SKM-1 treated with dmso at 0.1 percent for 144 hours (cell line): ENCODE results near the gene FTH1.

Experiments
- DNase-seq: peaks from one replicate; lab custom pipeline; 2025; ENCODE audit not compliant: unreplicated experiment; lab: John Stamatoyannopoulos, UW

FTH1 gene

DNA sequence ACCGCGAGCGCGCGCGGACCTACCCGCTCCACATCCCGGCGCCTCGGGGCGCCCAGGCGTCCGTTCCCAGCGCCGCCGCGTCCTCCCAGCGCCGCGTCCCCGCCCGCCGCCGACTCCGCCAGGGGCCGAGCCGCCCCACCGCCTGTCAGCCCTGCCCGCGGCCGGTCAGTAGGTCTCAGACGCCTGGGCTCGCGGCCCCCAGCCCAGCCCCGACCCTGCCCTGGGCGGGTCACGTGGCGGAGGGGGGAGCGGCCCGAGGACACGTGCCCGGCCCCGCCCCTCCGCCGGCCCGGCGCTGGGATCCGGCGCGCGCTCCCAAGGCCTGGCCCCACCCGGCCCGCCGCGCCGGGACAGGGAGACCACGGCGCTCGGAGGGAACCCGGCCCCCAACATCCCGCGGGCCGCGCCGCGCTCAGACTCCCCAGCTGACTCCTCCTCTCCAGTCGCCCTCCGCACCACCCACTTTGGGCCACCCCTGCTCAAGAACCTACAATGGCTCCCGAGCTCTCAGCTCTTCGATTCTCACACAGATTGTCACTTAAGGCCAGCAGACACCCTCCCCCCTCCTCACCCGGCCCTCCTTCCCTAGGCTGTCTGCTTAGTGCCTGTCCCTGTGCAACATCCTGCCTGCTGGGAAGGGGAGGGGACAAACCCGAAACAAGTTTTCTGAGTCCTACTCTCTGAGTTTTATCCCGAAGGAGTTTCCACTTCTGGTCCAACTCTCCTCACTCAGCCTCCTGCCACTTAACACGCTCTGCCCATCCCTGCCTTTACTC is 49.9 kb downstream of the FTH1 start, which contains the start of gene RAB3IL1:
Gene RAB3IL1, minus strand, starts transcription at position 233 of the 776 bp plus-strand sequence. Its CDS starts 199 bp downstream, at position 34.
- DNase-seq, result no peak

- DNase-seq, result no peak
Observed at GRCh38 chr11:61916737-61917333, 50.6 kb downstream of the FTH1 start.

DNA sequence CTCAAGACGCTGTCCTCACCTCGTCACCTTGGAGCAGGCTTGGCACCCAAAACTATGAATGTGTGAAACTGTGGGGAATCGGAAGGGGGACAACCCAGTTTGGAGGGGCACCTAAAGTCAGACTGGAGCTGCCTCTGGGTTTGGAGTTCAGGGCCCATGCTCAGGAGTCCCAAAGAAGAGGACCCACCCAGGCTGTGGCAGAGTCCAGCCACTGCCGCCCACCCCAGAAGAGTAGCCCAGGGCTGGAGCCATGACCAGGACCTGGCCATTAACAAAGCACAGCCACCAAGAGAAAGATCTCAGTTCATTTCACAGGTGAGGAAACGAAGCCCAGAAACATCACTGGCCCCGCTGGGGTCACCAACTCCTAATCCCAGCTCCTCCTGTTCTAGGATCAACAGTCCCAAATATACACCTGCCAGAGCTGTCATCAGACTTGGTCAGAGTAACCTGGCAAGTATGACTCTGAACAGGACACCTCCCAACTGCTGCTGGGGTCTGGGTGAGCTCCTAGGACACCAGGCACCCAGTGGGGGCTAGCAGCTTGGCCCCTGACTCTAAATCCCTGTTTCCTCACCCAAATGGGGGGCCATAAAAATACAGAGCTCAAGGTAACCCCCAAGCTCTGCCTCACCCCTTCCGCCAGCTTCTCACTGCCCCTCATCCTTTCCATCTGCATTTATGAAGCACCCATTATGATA is 52.8 kb downstream of the FTH1 start:
- no peak for DNase-seq
